IMR-90 (cell line): ENCODE data around the gene MYH11.
A peak's percentile ranks its signal among the peaks of the same experiment; 100 is the strongest.

Experiments
- CTCF ChIP-seq: conservative IDR thresholded peaks from 2 replicates; pipeline ENCODE4 v1.5.1; 2012; ENCODE audit warnings: mild to moderate bottlenecking, low read depth, low read length, improper control_type of control experiment
- ELK1 ChIP-seq: fragments of 150-350 bp; IDR thresholded peaks from 2 replicates; pipeline ENCODE4 v1.6.1; 2016; ENCODE audit warnings: low read depth, mild to moderate bottlenecking, low read length, moderate library complexity, borderline replicate concordance
- POLR2A ChIP-seq: IDR thresholded peaks from 2 replicates; pipeline ENCODE4 v1.6.1; 2012; ENCODE audit warnings: mild to moderate bottlenecking, low read depth, low read length
- USF2 ChIP-seq: fragments of 150-350 bp; IDR thresholded peaks from 2 replicates; pipeline ENCODE4 v1.6.1; 2017; ENCODE audit warnings: mild to moderate bottlenecking, antibody characterized with exemption, low read length, low read depth

GRCh38 chr16:15704545-15704987 lies 152.3 kb downstream of the MYH11 start:
- TF ChIP-seq USF2 (no peak), CTCF (peak; percentile 78), ELK1 (no peak), POLR2A (no peak)
